Smooth muscle cell (in vitro differentiated cells): ENCODE measurements around the gene C1orf50. TPM values are rescaled to one million over a fixed set of nuclear protein-coding genes. Genes with fewer than 3 reads are reported as not detected.
"Not testable (repeated sequence)": the region's sequence is repeated elsewhere in the genome, so short reads cannot be mapped to it uniquely, and the experiment has no call there.

Experiments
- DNase-seq: peaks from one replicate; lab custom pipeline; 2025; ENCODE audit not compliant: unreplicated experiment; lab: John Stamatoyannopoulos, UW
- H2AFZ ChIP-seq: fragments of 200-600 bp; sonication (generic); 2 replicates; pipeline ENCODE4 v1.6.0; 2016; ENCODE audit warnings: antibody characterized with exemption, low read depth, mild to moderate bottlenecking
- H3F3A ChIP-seq: fragments of 200-600 bp; sonication (generic); 2 replicates; pipeline ENCODE4 v1.6.0; 2017; ENCODE audit warnings: antibody characterized with exemption, low read depth
- H3K27ac ChIP-seq: fragments of 200-600 bp; sonication (generic); 2 replicates; pipeline ENCODE4 v1.5.1; 2016; ENCODE audit warnings: low read depth, mild to moderate bottlenecking
- H3K27me3 ChIP-seq: fragments of 200-600 bp; sonication (generic); 2 replicates; pipeline ENCODE4 v1.6.1; 2016; ENCODE audit warnings: low read depth, mild to moderate bottlenecking
- H3K36me3 ChIP-seq: fragments of 200-600 bp; sonication (generic); 2 replicates; pipeline ENCODE4 v1.5.1; 2016; ENCODE audit warnings: low read depth
- H3K4me1 ChIP-seq: fragments of 200-600 bp; sonication (generic); 2 replicates; pipeline ENCODE4 v1.5.1; 2016; ENCODE audit warnings: low read depth
- H3K4me2 ChIP-seq: fragments of 200-600 bp; sonication (generic); 2 replicates; pipeline ENCODE4 v1.6.0; 2016; ENCODE audit warnings: mild to moderate bottlenecking
- H3K4me3 ChIP-seq: fragments of 200-600 bp; sonication (generic); 2 replicates; pipeline ENCODE4 v1.5.1; 2016; ENCODE audit warnings: mild to moderate bottlenecking
- H3K79me2 ChIP-seq: fragments of 200-600 bp; sonication (generic); 2 replicates; pipeline ENCODE4 v1.6.0; 2016; ENCODE audit warnings: low read depth, mild to moderate bottlenecking
- H3K9ac ChIP-seq: fragments of 200-600 bp; sonication (generic); 2 replicates; pipeline ENCODE4 v1.6.0; 2016; ENCODE audit warnings: low read depth
- H3K9me3 ChIP-seq: fragments of 200-600 bp; sonication (generic); replicated peaks from 2 replicates; pipeline ENCODE4 v1.5.1; 2016; ENCODE audit warnings: low read depth
- H4K20me1 ChIP-seq: fragments of 200-600 bp; sonication (generic); 2 replicates; pipeline ENCODE4 v1.6.0; 2016; ENCODE audit warnings: low read depth
- CTCF ChIP-seq: fragments of 200-600 bp; sonication (generic); IDR thresholded peaks from 2 replicates; pipeline ENCODE4 v1.5.1; 2017; ENCODE audit warnings: borderline replicate concordance, mild to moderate bottlenecking, antibody characterized with exemption; ENCODE audit not compliant: insufficient read depth, poor library complexity, severe bottlenecking
- WGBS: methylation state at CpG from one replicate; pipeline ENCODE4 v1.1.7; 2016; ENCODE audit warnings: low lambda C conversion rate; 5-methylcytosine and 5-hydroxymethylcytosine counted together
- polyA plus RNA-seq: library from polyadenylated mRNA; unstranded; fragments of >200 nt; fragmentation: Nextera tagmentation; extraction: Ambion mirVana; gene quantifications from 2 replicates; pipeline ENCODE4 v1.2.1, GENCODE V29; 2016
- total RNA-seq: library from RNA; depleted of rRNA; stranded (reverse); fragments of >200 nt; gene quantifications from 2 replicates; pipeline ENCODE4 v1.2.3, GENCODE V29; 2014

The C1orf50 gene
- total and polyA plus RNA-seq, 2 experiments from 2014 or later = 1.8 to 9.7 TPM

GRCh38 chr1:42723511-42723910 is 43.5 kb upstream of the C1orf50 start:
- no peak for TF ChIP-seq CTCF
- Histone ChIP-seq H3K36me3 (no peaks in the 10 kb centered on the region), H4K20me1 (no peaks in the 10 kb centered on the region), H3K4me2 (no peak overlapping the region), H3K9me3 (no peaks in the 10 kb centered on the region), H3K4me3 (no peak overlapping the region), H3K9ac (no peak overlapping the region), H3K27ac (no peak overlapping the region), H3K27me3 (no peaks in the 10 kb centered on the region), H3F3A (no peaks in the 10 kb centered on the region), H3K4me1 (no peaks in the 10 kb centered on the region), H2AFZ (no peak overlapping the region), H3K79me2 (no peaks in the 10 kb centered on the region)
- WGBS = 78% methylated on average over 6 of the region's 6 CpGs
- no peak for DNase-seq

GRCh38 chr1:42725820-42726219 is 41.2 kb upstream of the C1orf50 start:
- H3K79me2 ChIP-seq, H4K20me1 ChIP-seq, H3K4me3 ChIP-seq, H3K4me2 ChIP-seq, H3K9me3 ChIP-seq, H3K36me3 ChIP-seq, H2AFZ ChIP-seq, H3F3A ChIP-seq, H3K4me1 ChIP-seq, H3K27me3 ChIP-seq, H3K9ac ChIP-seq, H3K27ac ChIP-seq, DNase-seq: not testable (repeated sequence)
- WGBS = 99% methylated on average over 4 of the region's 4 CpGs

GRCh38 chr1:42730002-42730401 is 37.0 kb upstream of the C1orf50 start:
- no peaks in the 10 kb centered on the region for H3K36me3 ChIP-seq
- no peak overlapping the region for H2AFZ ChIP-seq
- no peaks in the 10 kb centered on the region for H3K4me1 ChIP-seq
- H3K27me3 ChIP-seq = no peaks in the 10 kb centered on the region
- no peak overlapping the region for H3K27ac ChIP-seq
- no peaks in the 10 kb centered on the region for H3K79me2 ChIP-seq
- H3K9me3 ChIP-seq = no peaks in the 10 kb centered on the region
- WGBS = 89% methylated on average over 3 of the region's 3 CpGs
- H3F3A ChIP-seq = no peaks in the 10 kb centered on the region
- no peak for DNase-seq
- TF ChIP-seq CTCF = no peak
- H3K4me3 ChIP-seq = no peak overlapping the region
- no peaks in the 10 kb centered on the region for H4K20me1 ChIP-seq
- no peak overlapping the region for H3K9ac ChIP-seq
- no peak overlapping the region for H3K4me2 ChIP-seq

- Histone ChIP-seq H3K9me3 (no peaks in the 10 kb centered on the region), H3K36me3 (no peaks in the 10 kb centered on the region), H3K27ac (no peak overlapping the region), H4K20me1 (no peaks in the 10 kb centered on the region), H2AFZ (no peak overlapping the region), H3K79me2 (no peaks in the 10 kb centered on the region), H3K9ac (no peak overlapping the region), H3F3A (no peaks in the 10 kb centered on the region), H3K4me3 (no peak overlapping the region), H3K4me1 (no peaks in the 10 kb centered on the region), H3K4me2 (no peak overlapping the region), H3K27me3 (no peaks in the 10 kb centered on the region)
- no peak for DNase-seq
- WGBS = 65% methylated on average over 4 of the region's 4 CpGs
- TF ChIP-seq CTCF = no peak
These were observed 36.1 kb upstream of the C1orf50 start for GRCh38 chr1:42730988-42731387.
